H1 (cell line): ENCODE measurements around the gene FAR2. TPM values are rescaled to one million over a fixed set of nuclear protein-coding genes. Genes with fewer than 3 reads are reported as not detected.

Source experiments
- CTCF ChIA-PET: fragments of 300-600 bp; sonication (Branson Sonifier 250); formaldehyde crosslinking; loops from one replicate; lab custom pipeline; 2021; ENCODE audit not compliant: partially characterized antibody; lab: Charles Lee
- POLR2A ChIA-PET: fragments of 300-600 bp; sonication (Branson Sonifier 250); formaldehyde crosslinking; loops from one replicate; lab custom pipeline; 2021; ENCODE audit warnings: inconsistent platforms; ENCODE audit not compliant: partially characterized antibody; lab: Charles Lee
- DNase-seq, 2 experiments: peaks; one replicate each; pipeline versions ENCODE4 v3.0.0 to v3.0.0-alpha.2; 2010 to 2022; ENCODE audit warnings: low spot score in 2 of 2, low read depth in 1 of 2, mixed read lengths in 1 of 2
- FAIRE-seq: peaks from 2 replicates; lab custom pipeline; 2011; peaks lifted over from hg19 to GRCh38; lab: Jason Lieb, UNC
- H2AFZ ChIP-seq: 2 replicates; pipeline ENCODE4 v1.8.1; 2012; ENCODE audit warnings: low read length, inconsistent platforms
- H2AK5ac ChIP-seq: 2 replicates; pipeline ENCODE4 v1.6.1; 2013; ENCODE audit warnings: low read depth, low read length
- H2BK120ac ChIP-seq: replicated peaks from 2 replicates; pipeline ENCODE3; 2013; ENCODE audit warnings: low read depth, low read length, inconsistent platforms
- H2BK12ac ChIP-seq: 2 replicates; pipeline ENCODE4 v1.6.1; 2013; ENCODE audit warnings: low read depth, low read length
- H2BK15ac ChIP-seq: 2 replicates; pipeline ENCODE4 v1.6.1; 2013; ENCODE audit warnings: low read length
- H2BK20ac ChIP-seq: 2 replicates; pipeline ENCODE4 v1.6.1; 2013; ENCODE audit warnings: low read length
- H2BK5ac ChIP-seq: 2 replicates; pipeline ENCODE4 v1.6.1; 2013; ENCODE audit warnings: low read depth, low read length
- H3K14ac ChIP-seq: 2 replicates; pipeline ENCODE4 v1.6.1; 2013; ENCODE audit warnings: inconsistent platforms; ENCODE audit not compliant: insufficient read length
- H3K18ac ChIP-seq: 2 replicates; pipeline ENCODE4 v1.6.1; 2013; ENCODE audit warnings: low read length; ENCODE audit errors: extremely low read depth
- H3K23ac ChIP-seq: 2 replicates; pipeline ENCODE4 v1.6.1; 2013; ENCODE audit warnings: inconsistent platforms; ENCODE audit not compliant: insufficient read length
- H3K23me2 ChIP-seq: 2 replicates; pipeline ENCODE4 v1.6.1; 2013; ENCODE audit warnings: low read depth, low read length
- H3K27ac ChIP-seq: 2 replicates; pipeline ENCODE4 v1.6.1; 2011; ENCODE audit warnings: low read depth, low read length, inconsistent platforms
- H3K27me3 ChIP-seq, 4 experiments: replicated peaks in 1 of 4; 1 replicate in 1 of 4; 2 replicates in 3 of 4; pipeline versions ENCODE4 v1.6.1 to v1.8.1; 2011 to 2013; ENCODE audit warnings: low read length in 3 of 4, mild to moderate bottlenecking in 3 of 4, inconsistent platforms in 2 of 4, mixed read lengths in 2 of 4, moderate library complexity in 1 of 4; ENCODE audit not compliant: control insufficient read depth in 3 of 4, insufficient read depth in 3 of 4; ENCODE audit errors: extremely low read depth in 1 of 4
- H3K36me3 ChIP-seq, 4 experiments: 2 replicates each; pipeline versions ENCODE4 v1.6.1 to v1.8.1; 2011 to 2013; ENCODE audit warnings: mild to moderate bottlenecking in 4 of 4, low read length in 3 of 4, moderate library complexity in 2 of 4, control low read depth in 1 of 4, inconsistent platforms in 1 of 4; ENCODE audit not compliant: insufficient read depth in 4 of 4, control insufficient read depth in 2 of 4
- H3K4ac ChIP-seq: replicated peaks from 2 replicates; pipeline ENCODE3; 2013; ENCODE audit warnings: low read length, low read depth, mixed read lengths, inconsistent platforms; ENCODE audit not compliant: insufficient read length
- H3K4me1 ChIP-seq, 4 experiments: replicated peaks in 1 of 4; 1 replicate in 1 of 4; 2 replicates in 3 of 4; pipeline versions ENCODE4 v1.6.1 to v1.8.1; 2011 to 2013; ENCODE audit warnings: low read length in 3 of 4, inconsistent platforms in 2 of 4, mixed read lengths in 1 of 4; ENCODE audit not compliant: insufficient read depth in 4 of 4, control insufficient read depth in 3 of 4
- H3K4me2 ChIP-seq, 2 experiments: 2 replicates each; pipeline versions ENCODE4 v1.6.1 to v1.8.1; 2011 to 2013; ENCODE audit warnings: low read depth in 2 of 2, low read length in 2 of 2, control low read depth in 1 of 2, inconsistent platforms in 1 of 2, mild to moderate bottlenecking in 1 of 2; ENCODE audit not compliant: insufficient read depth in 1 of 2
- H3K4me3 ChIP-seq, 4 experiments: fragments of 200-600, 300-600 bp in 1 of 4; sonication (generic), shearing (Covaris generic), sonication (Bioruptor Twin) in 1 of 4; 2 replicates each; pipeline versions ENCODE4 v1.5.1 to v1.8.1; 2011 to 2016; ENCODE audit warnings: low read length in 4 of 4, low read depth in 3 of 4, control low read depth in 2 of 4, inconsistent platforms in 2 of 4, mild to moderate bottlenecking in 2 of 4, mixed read lengths in 1 of 4, moderate library complexity in 1 of 4; ENCODE audit not compliant: insufficient read depth in 2 of 4; ENCODE audit errors: extremely low read depth in 1 of 4
- H3K56ac ChIP-seq: replicated peaks from 2 replicates; pipeline ENCODE3; 2013; ENCODE audit warnings: low read depth, mild to moderate bottlenecking, mixed read lengths, low read length, inconsistent platforms; ENCODE audit not compliant: insufficient read length
- H3K79me1 ChIP-seq: 2 replicates; pipeline ENCODE4 v1.6.1; 2013; ENCODE audit warnings: low read depth, low read length, control low read depth
- H3K79me2 ChIP-seq, 2 experiments: 2 replicates each; pipeline versions ENCODE4 v1.6.1 to v1.8.1; 2012 to 2013; ENCODE audit warnings: low read length in 2 of 2, mild to moderate bottlenecking in 2 of 2, inconsistent platforms in 1 of 2; ENCODE audit not compliant: insufficient read depth in 2 of 2, control insufficient read depth in 1 of 2
- H3K9ac ChIP-seq, 4 experiments: replicated peaks in 1 of 4; 1 replicate in 1 of 4; 2 replicates in 3 of 4; pipeline versions ENCODE4 v1.6.1 to v1.8.1; 2011 to 2013; ENCODE audit warnings: low read depth in 3 of 4, low read length in 3 of 4, control low read depth in 2 of 4, mild to moderate bottlenecking in 2 of 4, moderate library complexity in 2 of 4, inconsistent platforms in 1 of 4; ENCODE audit errors: extremely low read depth in 1 of 4
- H3K9me3 ChIP-seq, 2 experiments: 2 replicates each; pipeline versions ENCODE4 v1.6.1 to v1.8.1; 2012 to 2013; ENCODE audit warnings: mild to moderate bottlenecking in 2 of 2, moderate library complexity in 2 of 2, control low read depth in 1 of 2, inconsistent platforms in 1 of 2, low read depth in 1 of 2, low read length in 1 of 2, mixed read lengths in 1 of 2; ENCODE audit not compliant: insufficient read depth in 2 of 2
- H4K20me1 ChIP-seq, 2 experiments: replicated peaks in 1 of 2; 2 replicates each; pipeline versions ENCODE3 to v1.8.1; 2011 to 2013; ENCODE audit warnings: inconsistent platforms in 2 of 2, low read length in 2 of 2, mild to moderate bottlenecking in 1 of 2; ENCODE audit not compliant: insufficient read depth in 2 of 2, control insufficient read depth in 1 of 2
- H4K5ac ChIP-seq: 2 replicates; pipeline ENCODE4 v1.6.1; 2013; ENCODE audit warnings: low read length, low read depth, mixed read lengths, inconsistent platforms; ENCODE audit not compliant: insufficient read length
- H4K8ac ChIP-seq: 2 replicates; pipeline ENCODE4 v1.8.0; 2013; ENCODE audit warnings: mild to moderate bottlenecking, moderate library complexity, low read length, inconsistent platforms; ENCODE audit not compliant: insufficient read depth; ENCODE audit errors: extremely low read depth
- H4K91ac ChIP-seq: replicated peaks from 2 replicates; pipeline ENCODE3; 2013; ENCODE audit warnings: low read length, mixed read lengths, inconsistent platforms; ENCODE audit not compliant: insufficient read length
- BRCA1 ChIP-seq: IDR thresholded peaks from 2 replicates; pipeline ENCODE4 v1.6.1; 2012; ENCODE audit warnings: low read depth, low read length, improper control_type of control experiment
- E2F6 ChIP-seq: IDR thresholded peaks from 2 replicates; pipeline ENCODE4 v1.6.1; 2012; ENCODE audit warnings: inconsistent platforms
- MAFK ChIP-seq: IDR thresholded peaks from 2 replicates; pipeline ENCODE4 v1.6.1; 2012; ENCODE audit warnings: low read depth, mild to moderate bottlenecking, improper control_type of control experiment, low read length
- POLR2A ChIP-seq, 2 experiments: IDR thresholded peaks; 1 replicate in 1 of 2; 2 replicates in 1 of 2; pipeline ENCODE4 v1.6.1; 2011; ENCODE audit warnings: low read depth in 2 of 2, low read length in 2 of 2, mild to moderate bottlenecking in 2 of 2; ENCODE audit errors: control extremely low read depth in 1 of 2
- RNF2 ChIP-seq: fragments of 200-900, 300-1000 bp; sonication (generic); IDR thresholded peaks from 2 replicates; pipeline ENCODE4 v1.7.1; 2016; ENCODE audit warnings: borderline replicate concordance, low read depth, mild to moderate bottlenecking, antibody characterized with exemption, low read length; ENCODE audit not compliant: poor library complexity, severe bottlenecking; ENCODE audit errors: missing control alignments
- SP1 ChIP-seq: IDR thresholded peaks from 2 replicates; pipeline ENCODE4 v1.6.1; 2011; ENCODE audit warnings: low read depth, low read length
- TAF1 ChIP-seq: IDR thresholded peaks from 2 replicates; pipeline ENCODE4 v1.6.1; 2011; ENCODE audit warnings: mild to moderate bottlenecking, low read depth, low read length
- TBP ChIP-seq: IDR thresholded peaks from 2 replicates; pipeline ENCODE4 v1.6.1; 2011; ENCODE audit warnings: low read depth, low read length, improper control_type of control experiment
- TEAD4 ChIP-seq: IDR thresholded peaks from 2 replicates; pipeline ENCODE4 v1.6.1; 2012; ENCODE audit warnings: low read depth, low read length, inconsistent platforms, mixed read lengths
- WGBS, 2 experiments: shearing (Covaris generic) in 1 of 2; methylation state at CpG; one replicate each; pipeline versions ENCODE4 v1.1.6 to v1.1.7; 2013 to 2015; ENCODE audit warnings: low lambda C conversion rate in 2 of 2, mixed read lengths in 2 of 2, inconsistent platforms in 1 of 2, low coverage in 1 of 2, missing lambda C conversion rate in 1 of 2; ENCODE audit not compliant: insufficient replicate concordance in 2 of 2, insufficient coverage in 1 of 2, insufficient read length in 1 of 2; ENCODE audit errors: extremely low coverage in 1 of 2, missing lambda C conversion rate in 1 of 2; 5-methylcytosine and 5-hydroxymethylcytosine counted together
- polyA plus RNA-seq, 7 experiments: library from polyadenylated mRNA; depleted of rRNA in 3 of 7; stranded (reverse) in 5 of 7; unstranded in 2 of 7; fragments of >200 nt in 5 of 7; fragments of 200-250 nt in 2 of 7; gene quantifications; 1 replicate in 5 of 7; 2 replicates in 1 of 7; 4 replicates in 1 of 7; pipeline versions ENCODE4 v1.2.1 to v1.2.3, GENCODE V29; 2011 to 2013; ENCODE audit warnings: missing spikeins in 2 of 7, mixed read lengths in 2 of 7
- total RNA-seq: library from RNA; stranded (reverse); fragmentation: NEBNext Ultra II Directional; extraction: Animal tissue kit (Norgen Biotek cat#: 25700); gene quantifications from 2 replicates; pipeline ENCODE4 v1.2.1, GENCODE V29; 2021
- TF ChIP-seq, protein P1 (sequence below), 3 experiments: IDR thresholded peaks; 1 replicate in 2 of 3; 2 replicates in 1 of 3; pipeline versions ENCODE4 v1.5.1 to v1.6.1; 2011; ENCODE audit warnings: low read length in 3 of 3, mild to moderate bottlenecking in 3 of 3, inconsistent platforms in 2 of 3, low read depth in 1 of 3, moderate library complexity in 1 of 3; ENCODE audit not compliant: insufficient read depth in 1 of 3; ENCODE audit errors: control extremely low read depth in 1 of 3
- TF ChIP-seq, protein P2 (sequence below): IDR thresholded peaks from 2 replicates; pipeline ENCODE4 v1.6.1; 2012; ENCODE audit warnings: inconsistent platforms

The FAR2 gene
- total and polyA plus RNA-seq, 2 of the 8 experiments (the other 6 are each of a cell fraction or from before 2014, with no cell fraction given): 24.0 to 24.1 TPM

GRCh38 chr12:29329411-29329810, 180.3 kb downstream of the FAR2 start:
- Histone ChIP-seq H3K56ac (no peak overlapping the region), H3K4me1 (no peaks in the 10 kb centered on the region), H2AK5ac (no peak overlapping the region), H2BK120ac (no peak overlapping the region), H3K4me2 (no peak overlapping the region), H3K79me1 (no peaks in the 10 kb centered on the region), H2BK5ac (no peak overlapping the region), H3K27ac (no peak overlapping the region), H3K18ac (no peak overlapping the region), H3K4me3 (no peak overlapping the region), H4K20me1 (no peaks in the 10 kb centered on the region), H3K23me2 (no peaks in the 10 kb centered on the region), H3K4ac (no peak overlapping the region), H3K27me3 (no peaks in the 10 kb centered on the region), H3K79me2 (no peaks in the 10 kb centered on the region), H3K9me3 (no peaks in the 10 kb centered on the region), H4K5ac (no peak overlapping the region), H3K36me3 (peaks cover 0 to 3% (median 0%) of the 10 kb centered on the region in 4 experiments; a peak in 1 of 8 replicates), H3K23ac (no peak overlapping the region), H3K9ac (no peak overlapping the region), H2BK20ac (no peak overlapping the region), H2BK12ac (no peak overlapping the region), H2AFZ (no peak overlapping the region), H3K14ac (no peak overlapping the region), H4K91ac (no peak overlapping the region), H2BK15ac (no peak overlapping the region), H4K8ac (no peak overlapping the region)
- DNase-seq (no peak), FAIRE-seq (no peak)
- 96% methylated on average over 1 of the region's 1 CpG; no CpG with 5 or more reads in 1 of the 2 experiments for WGBS, 2 experiments
- POLR2A ChIA-PET: interaction anchor here (0.7 kb wide), 1 partner anchor 1373 kb away, joined by 3 read pairs; no protein-coding TSS in a partner anchor
- CTCF ChIA-PET: interaction anchor here (1.4 kb wide), 1 partner anchor 11 kb away, joined by 6 read pairs; no protein-coding TSS in a partner anchor
- TF ChIP-seq, protein P1, sequence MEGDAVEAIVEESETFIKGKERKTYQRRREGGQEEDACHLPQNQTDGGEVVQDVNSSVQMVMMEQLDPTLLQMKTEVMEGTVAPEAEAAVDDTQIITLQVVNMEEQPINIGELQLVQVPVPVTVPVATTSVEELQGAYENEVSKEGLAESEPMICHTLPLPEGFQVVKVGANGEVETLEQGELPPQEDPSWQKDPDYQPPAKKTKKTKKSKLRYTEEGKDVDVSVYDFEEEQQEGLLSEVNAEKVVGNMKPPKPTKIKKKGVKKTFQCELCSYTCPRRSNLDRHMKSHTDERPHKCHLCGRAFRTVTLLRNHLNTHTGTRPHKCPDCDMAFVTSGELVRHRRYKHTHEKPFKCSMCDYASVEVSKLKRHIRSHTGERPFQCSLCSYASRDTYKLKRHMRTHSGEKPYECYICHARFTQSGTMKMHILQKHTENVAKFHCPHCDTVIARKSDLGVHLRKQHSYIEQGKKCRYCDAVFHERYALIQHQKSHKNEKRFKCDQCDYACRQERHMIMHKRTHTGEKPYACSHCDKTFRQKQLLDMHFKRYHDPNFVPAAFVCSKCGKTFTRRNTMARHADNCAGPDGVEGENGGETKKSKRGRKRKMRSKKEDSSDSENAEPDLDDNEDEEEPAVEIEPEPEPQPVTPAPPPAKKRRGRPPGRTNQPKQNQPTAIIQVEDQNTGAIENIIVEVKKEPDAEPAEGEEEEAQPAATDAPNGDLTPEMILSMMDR (IDR thresholded peaks at IDR 0.05; ENCODE audit: control extremely low read depth in 1 of 3, insufficient read depth in 1 of 3, low read depth in 1 of 3, low read length in 3 of 3): no peak
- TF ChIP-seq, protein P2, sequence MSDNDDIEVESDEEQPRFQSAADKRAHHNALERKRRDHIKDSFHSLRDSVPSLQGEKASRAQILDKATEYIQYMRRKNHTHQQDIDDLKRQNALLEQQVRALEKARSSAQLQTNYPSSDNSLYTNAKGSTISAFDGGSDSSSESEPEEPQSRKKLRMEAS: no peak
- TF ChIP-seq RNF2 (no peak), BRCA1 (no peak), E2F6 (no peak), SP1 (no peak), TBP (no peak), POLR2A (IDR thresholded peaks at IDR 0.05; ENCODE audit: control extremely low read depth in 1 of 2, low read depth in 2 of 2, low read length in 2 of 2) (no peak), MAFK (no peak), TAF1 (no peak), TEAD4 (no peak)
